Measurements from ENCODE around the gene ETV5. TPM values are rescaled to one million over a fixed set of nuclear protein-coding genes. Genes with fewer than 3 reads are reported as not detected.

Gene ETV5
- total RNA-seq, 4 donors from 2014 or later: 5.9 to 15.5 (median 9.7) TPM

DNA sequence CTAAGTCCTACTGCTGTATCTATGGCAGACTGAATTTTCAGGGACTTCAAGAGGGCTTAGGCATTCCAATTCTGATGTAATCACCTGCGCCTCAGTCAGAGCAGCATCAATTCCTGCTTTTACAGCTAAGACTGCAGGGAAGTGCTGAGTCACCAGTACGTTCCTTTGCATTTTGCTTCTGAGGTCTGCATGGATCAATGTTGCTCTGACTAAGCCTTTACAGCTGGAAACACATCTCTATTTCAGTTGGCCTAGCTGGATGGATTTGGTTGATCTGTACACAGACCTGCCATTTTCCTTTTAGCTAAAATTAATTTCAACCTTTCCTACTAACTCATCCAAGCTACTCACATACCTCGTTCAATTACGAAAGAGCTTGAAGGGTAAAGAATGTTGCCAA is 51.3 kb downstream of the ETV5 start:
- no peak for TF ChIP-seq POLR2AphosphoS5 (IDR thresholded peaks at IDR 0.05)
- no peak for TF ChIP-seq POLR2A (IDR thresholded peaks at IDR 0.05)
- TF ChIP-seq EP300 (IDR thresholded peaks at IDR 0.05): no peak
- H3K27me3 ChIP-seq: no peaks in the 10 kb centered on the region
- no peak overlapping the region for H3K27ac ChIP-seq
- H3K4me1 ChIP-seq: no peaks in the 10 kb centered on the region
- no peak overlapping the region for H3K4me3 ChIP-seq
- peaks cover 0 to 57% of the 10 kb centered on the region in 2 donors for H3K36me3 ChIP-seq
- ATAC-seq: no peak
- no peaks in the 10 kb centered on the region for H3K9me3 ChIP-seq
- WGBS, 2 donors (ENCODE audit: low coverage in 1 of 2): 82% methylated on average over 3 of the region's 4 CpGs; no CpG with 5 or more reads in 1 of the 2 donors

DNA sequence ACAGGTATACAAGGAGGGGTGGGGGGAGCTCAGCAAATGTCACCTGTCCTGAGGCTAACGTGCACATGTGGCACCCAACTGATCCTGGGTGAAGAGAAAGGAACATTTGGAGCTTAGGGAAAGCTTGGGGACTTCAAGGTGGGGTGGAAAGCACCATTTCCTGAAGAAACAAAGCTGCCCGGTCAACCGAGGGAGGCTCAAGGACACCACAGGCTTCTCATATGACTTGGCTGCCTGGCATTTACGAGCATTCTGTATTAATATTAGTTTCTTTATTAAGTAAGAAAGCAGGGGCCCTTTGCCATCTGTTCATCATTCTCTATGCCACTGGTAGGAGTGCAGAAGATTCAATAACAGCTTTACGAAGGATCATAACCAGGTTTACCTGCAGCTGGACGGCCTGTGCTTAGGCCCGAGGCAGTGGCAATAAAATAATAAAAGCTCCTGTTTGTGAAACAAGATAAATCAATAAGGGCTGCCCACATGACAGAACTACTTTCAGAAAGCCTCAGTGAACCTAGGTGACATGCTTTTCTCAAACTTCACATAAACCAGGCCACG is 54.0 kb downstream of the ETV5 start:
- TF ChIP-seq POLR2A (IDR thresholded peaks at IDR 0.05): no peak
- no peak for TF ChIP-seq EP300 (IDR thresholded peaks at IDR 0.05)
- TF ChIP-seq, protein P1, sequence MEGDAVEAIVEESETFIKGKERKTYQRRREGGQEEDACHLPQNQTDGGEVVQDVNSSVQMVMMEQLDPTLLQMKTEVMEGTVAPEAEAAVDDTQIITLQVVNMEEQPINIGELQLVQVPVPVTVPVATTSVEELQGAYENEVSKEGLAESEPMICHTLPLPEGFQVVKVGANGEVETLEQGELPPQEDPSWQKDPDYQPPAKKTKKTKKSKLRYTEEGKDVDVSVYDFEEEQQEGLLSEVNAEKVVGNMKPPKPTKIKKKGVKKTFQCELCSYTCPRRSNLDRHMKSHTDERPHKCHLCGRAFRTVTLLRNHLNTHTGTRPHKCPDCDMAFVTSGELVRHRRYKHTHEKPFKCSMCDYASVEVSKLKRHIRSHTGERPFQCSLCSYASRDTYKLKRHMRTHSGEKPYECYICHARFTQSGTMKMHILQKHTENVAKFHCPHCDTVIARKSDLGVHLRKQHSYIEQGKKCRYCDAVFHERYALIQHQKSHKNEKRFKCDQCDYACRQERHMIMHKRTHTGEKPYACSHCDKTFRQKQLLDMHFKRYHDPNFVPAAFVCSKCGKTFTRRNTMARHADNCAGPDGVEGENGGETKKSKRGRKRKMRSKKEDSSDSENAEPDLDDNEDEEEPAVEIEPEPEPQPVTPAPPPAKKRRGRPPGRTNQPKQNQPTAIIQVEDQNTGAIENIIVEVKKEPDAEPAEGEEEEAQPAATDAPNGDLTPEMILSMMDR (IDR thresholded peaks at IDR 0.05): no peak
- TF ChIP-seq POLR2AphosphoS5 (IDR thresholded peaks at IDR 0.05): no peak
- no peak for ATAC-seq
- H3K36me3 ChIP-seq: peaks cover 0 to 69% of the 10 kb centered on the region in 2 donors
- WGBS, 2 donors (ENCODE audit: low coverage in 1 of 2): 91% methylated on average over 7 to 8 of the region's 8 CpGs
- no peak overlapping the region for H3K27ac ChIP-seq
- H3K4me1 ChIP-seq: no peaks in the 10 kb centered on the region
- no peak overlapping the region for H3K4me3 ChIP-seq
- no peaks in the 10 kb centered on the region for H3K27me3 ChIP-seq
- no peaks in the 10 kb centered on the region for H3K9me3 ChIP-seq

DNA sequence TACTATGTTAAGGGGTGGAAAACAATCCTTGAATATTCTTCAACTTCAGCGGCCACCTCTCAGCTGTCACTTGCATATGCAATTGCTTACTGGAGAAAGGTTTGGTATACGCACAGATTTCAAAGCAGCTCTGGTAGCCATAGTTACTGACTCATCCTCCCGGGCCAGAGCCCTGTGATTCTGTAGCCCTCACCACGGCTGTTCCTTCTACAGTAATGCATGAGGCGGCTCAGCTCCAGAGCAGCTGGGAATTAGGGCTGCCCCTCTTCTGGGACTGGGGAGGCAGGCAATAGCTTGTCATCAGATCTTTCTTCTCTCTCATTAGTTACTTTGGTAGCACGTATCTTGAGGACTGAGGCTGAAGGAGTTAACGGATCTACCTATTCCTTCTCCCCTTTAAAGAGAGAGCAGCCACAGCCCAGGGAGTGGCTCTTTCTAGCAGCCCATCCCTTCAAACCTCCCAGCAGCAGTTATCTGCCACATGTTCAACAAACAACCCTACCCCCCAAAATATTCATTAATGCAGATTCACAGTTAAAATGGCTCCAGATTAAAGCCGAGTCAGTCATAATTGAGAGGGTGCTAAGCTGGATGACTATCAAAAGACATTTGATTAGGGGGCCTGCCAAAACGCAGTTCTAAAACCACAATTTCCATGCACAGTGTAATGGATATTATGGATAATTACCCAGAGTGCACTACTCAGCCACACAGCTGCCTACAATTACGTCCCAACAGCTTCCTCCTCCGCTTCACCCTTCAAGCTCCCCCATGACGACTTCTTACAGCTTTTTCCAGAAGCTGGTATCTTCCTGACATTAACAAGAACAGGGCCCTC is 54.7 kb downstream of the ETV5 start:
- H3K9me3 ChIP-seq: no peaks in the 10 kb centered on the region
- TF ChIP-seq POLR2A (IDR thresholded peaks at IDR 0.05) (no peak), EP300 (IDR thresholded peaks at IDR 0.05) (no peak), POLR2AphosphoS5 (IDR thresholded peaks at IDR 0.05) (no peak)
- TF ChIP-seq, protein P1 (IDR thresholded peaks at IDR 0.05): no peak
- no peaks in the 10 kb centered on the region for H3K4me1 ChIP-seq
- ATAC-seq: no peak
- H3K4me3 ChIP-seq: no peak overlapping the region
- WGBS, 2 donors (ENCODE audit: low coverage in 1 of 2): 75 to 92% methylated on average over 5 to 9 of the region's 12 CpGs
- H3K27ac ChIP-seq: no peak overlapping the region
- no peaks in the 10 kb centered on the region for H3K27me3 ChIP-seq
- H3K36me3 ChIP-seq: peaks cover 0 to 75% of the 10 kb centered on the region in 2 donors

DNA sequence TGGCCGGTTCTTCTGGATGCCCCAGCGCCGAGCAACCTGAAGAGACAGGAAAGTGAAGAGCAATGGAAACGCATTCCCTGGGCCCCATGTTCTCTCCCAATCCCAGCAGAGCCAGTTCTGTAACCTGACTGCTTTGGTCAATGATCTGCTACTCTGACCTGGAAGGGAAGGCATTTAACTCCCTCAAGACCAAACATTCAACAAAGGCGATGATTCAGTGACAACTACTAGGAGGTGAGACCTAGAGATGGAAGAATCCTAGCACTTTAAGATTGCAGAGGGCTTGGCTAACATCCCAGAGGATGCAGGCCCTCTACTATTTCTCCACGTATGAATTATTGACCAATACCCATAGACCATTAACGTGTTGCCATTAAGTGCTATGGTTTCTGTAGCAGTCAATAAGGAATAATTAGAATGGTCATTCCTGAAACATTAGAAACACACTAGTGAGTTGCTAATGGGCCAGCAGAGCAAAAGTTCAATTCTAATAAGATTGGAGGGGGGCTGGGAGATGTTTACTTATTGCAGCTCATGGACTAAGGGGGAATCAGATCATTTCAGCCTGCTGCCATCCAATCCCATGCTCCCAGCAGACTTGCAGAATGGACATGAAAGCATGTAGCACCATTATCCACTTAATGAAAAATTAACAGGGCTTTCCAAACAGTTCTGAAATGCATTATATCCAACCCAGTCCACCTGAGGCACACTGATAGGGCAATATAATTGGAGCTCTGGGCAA is 56.6 kb downstream of the ETV5 start:
- Histone ChIP-seq H3K27ac (no peak overlapping the region), H3K4me3 (no peak overlapping the region), H3K27me3 (no peaks in the 10 kb centered on the region), H3K4me1 (no peaks in the 10 kb centered on the region), H3K9me3 (no peaks in the 10 kb centered on the region), H3K36me3 (peaks cover 0 to 86% of the 10 kb centered on the region in 2 donors)
- ATAC-seq: no peak
- no peak for TF ChIP-seq EP300 (IDR thresholded peaks at IDR 0.05)
- no peak for TF ChIP-seq POLR2AphosphoS5 (IDR thresholded peaks at IDR 0.05)
- TF ChIP-seq, protein P1 (IDR thresholded peaks at IDR 0.05): no peak
- no peak for TF ChIP-seq POLR2A (IDR thresholded peaks at IDR 0.05)
- WGBS, 2 donors (ENCODE audit: low coverage in 1 of 2): 96 to 100% methylated on average over 3 to 5 of the region's 7 CpGs

DNA sequence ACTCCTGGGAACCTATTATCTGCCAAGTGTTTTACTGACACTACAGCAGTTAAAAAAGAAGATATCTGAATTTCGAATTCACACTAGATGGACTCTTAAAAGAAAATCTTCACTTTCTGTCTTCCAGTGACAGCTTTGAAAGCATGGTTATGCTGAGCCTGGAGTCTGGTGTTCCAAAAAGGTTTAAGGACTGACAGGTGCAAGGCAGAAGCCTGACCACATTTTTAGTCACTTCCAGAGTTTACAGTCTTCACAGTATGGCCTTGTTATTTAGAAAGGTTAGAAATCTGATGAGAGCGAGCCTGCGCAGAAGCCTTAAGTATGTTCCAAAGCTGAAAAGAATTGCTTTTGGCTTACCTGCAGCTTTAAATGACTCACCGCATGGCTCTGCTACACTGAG is 59.9 kb downstream of the ETV5 start:
- Histone ChIP-seq H3K27ac (no peak overlapping the region), H3K36me3 (peaks cover 0 to 60% of the 10 kb centered on the region in 2 donors), H3K4me1 (no peaks in the 10 kb centered on the region), H3K27me3 (no peaks in the 10 kb centered on the region), H3K9me3 (no peaks in the 10 kb centered on the region), H3K4me3 (no peak overlapping the region)
- ATAC-seq: no peak
- 91 to 100% methylated on average over 4 of the region's 4 CpGs for WGBS, 2 donors (ENCODE audit: low coverage in 1 of 2)
- no peak for TF ChIP-seq POLR2AphosphoS5 (IDR thresholded peaks at IDR 0.05)
- TF ChIP-seq, protein P1 (IDR thresholded peaks at IDR 0.05): no peak
- no peak for TF ChIP-seq POLR2A (IDR thresholded peaks at IDR 0.05)
- no peak for TF ChIP-seq EP300 (IDR thresholded peaks at IDR 0.05)
